Activated CD8-positive, alpha-beta memory T cell treated with anti-CD3 and anti-CD28 coated beads, Interleukin-2, amount 10 ng/mL, durations not matched to agents 7 days and 5 days (primary cell): Measurements from ENCODE around the gene APLF. TPM values are rescaled to one million over a fixed set of nuclear protein-coding genes. Genes with fewer than 3 reads are reported as not detected.

Experiments
- ATAC-seq: fragments of 150-1000 bp; cut with Tn5 transposase; one replicate; pipeline ENCODE4 v1.10.0; 2021; ENCODE audit warnings: moderate library complexity
- CTCF ChIA-PET: fragments of 350-600 bp; sonication (Branson Sonifier 250); formaldehyde crosslinking; loops from one replicate; lab custom pipeline; 2021; ENCODE audit warnings: antibody characterized with exemption; lab: Charles Lee
- DNase-seq: peaks from one replicate; pipeline ENCODE4 v3.0.0-alpha.2; 2020
- H3K27ac Mint-ChIP-seq: one replicate; pipeline ENCODE4 v1.8.0; 2021; ENCODE audit warnings: mild to moderate bottlenecking, mixed read lengths
- H3K27me3 Mint-ChIP-seq: one replicate; pipeline ENCODE4 v1.8.0; 2021; ENCODE audit warnings: mixed read lengths
- H3K36me3 Mint-ChIP-seq: one replicate; pipeline ENCODE4 v1.8.0; 2021; ENCODE audit warnings: mild to moderate bottlenecking, mixed read lengths
- H3K4me1 Mint-ChIP-seq: one replicate; pipeline ENCODE4 v1.8.0; 2021; ENCODE audit warnings: mixed read lengths
- H3K4me3 Mint-ChIP-seq: one replicate; pipeline ENCODE4 v1.8.0; 2021; ENCODE audit warnings: mild to moderate bottlenecking, moderate library complexity, mixed read lengths
- H3K9me3 Mint-ChIP-seq: one replicate; pipeline ENCODE4 v1.8.0; 2022; ENCODE audit warnings: low read depth, mixed read lengths
- total RNA-seq, 2 experiments: library from RNA; stranded (reverse); gene quantifications; one replicate each; pipeline ENCODE4 v1.2.3, GENCODE V29; 2021

APLF gene, protein sequence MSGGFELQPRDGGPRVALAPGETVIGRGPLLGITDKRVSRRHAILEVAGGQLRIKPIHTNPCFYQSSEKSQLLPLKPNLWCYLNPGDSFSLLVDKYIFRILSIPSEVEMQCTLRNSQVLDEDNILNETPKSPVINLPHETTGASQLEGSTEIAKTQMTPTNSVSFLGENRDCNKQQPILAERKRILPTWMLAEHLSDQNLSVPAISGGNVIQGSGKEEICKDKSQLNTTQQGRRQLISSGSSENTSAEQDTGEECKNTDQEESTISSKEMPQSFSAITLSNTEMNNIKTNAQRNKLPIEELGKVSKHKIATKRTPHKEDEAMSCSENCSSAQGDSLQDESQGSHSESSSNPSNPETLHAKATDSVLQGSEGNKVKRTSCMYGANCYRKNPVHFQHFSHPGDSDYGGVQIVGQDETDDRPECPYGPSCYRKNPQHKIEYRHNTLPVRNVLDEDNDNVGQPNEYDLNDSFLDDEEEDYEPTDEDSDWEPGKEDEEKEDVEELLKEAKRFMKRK
- total RNA-seq: 1 to 10 TPM; 3.0 to 3.3 TPM

GRCh38 chr2:68467077-68467960 lies at the start of gene APLF, which contains the start of gene FBXO48:
APLF (plus strand) TSS chr2:68467585; CDS start chr2:68467732, 147 bp downstream.
FBXO48 (minus strand) TSS chr2:68467294; CDS start chr2:68465145, 2,149 bp downstream.
- Mint-ChIP-seq H3K27ac (peak within 1 kb of the TSS; percentile 93), H3K27me3 (no peaks in the 10 kb centered on the region), H3K36me3 (peaks cover 8% of the 10 kb centered on the region), H3K4me3 (peak within 1 kb of the TSS; percentile 100), H3K4me1 (peaks cover 39% of the 10 kb centered on the region), H3K9me3 (no peaks in the 10 kb centered on the region)
- CTCF ChIA-PET: interaction anchor here (0.8 to 7.1 kb wide), 14 partner anchors 16 to 919 kb away, joined by 3 to 69 read pairs (median 4); no protein-coding TSS in a partner anchor
- DNase-seq: peak; percentile 99
- ATAC-seq: peak; percentile 90

DNA sequence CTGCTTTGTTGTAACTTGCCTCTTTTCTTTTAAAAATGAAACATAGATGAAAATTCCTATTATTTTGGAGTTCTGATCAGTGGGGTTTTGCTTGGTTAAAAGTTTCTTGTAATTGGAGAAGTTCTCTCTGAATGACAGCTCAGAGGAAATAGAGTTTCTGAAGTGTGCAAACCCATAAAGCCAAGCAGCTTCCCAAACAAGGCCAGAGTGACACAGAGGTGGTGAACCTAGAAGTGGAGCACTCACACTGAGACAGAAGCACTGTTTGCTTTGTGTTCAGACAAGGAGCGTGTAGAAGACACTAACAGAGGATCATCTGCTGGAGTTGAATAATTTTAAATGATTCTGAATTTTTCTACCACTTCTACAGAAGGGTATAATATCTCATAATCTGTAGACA lies 49.5 kb upstream of the APLF start:
- Mint-ChIP-seq H3K27me3 (no peaks in the 10 kb centered on the region), H3K4me1 (peaks cover 43% of the 10 kb centered on the region), H3K27ac (peak overlapping the region; percentile 69), H3K36me3 (peaks cover 7% of the 10 kb centered on the region), H3K4me3 (no peak overlapping the region), H3K9me3 (no peaks in the 10 kb centered on the region)
- DNase-seq (no peak), ATAC-seq (peak; percentile 73)
- CTCF ChIA-PET: interaction anchor here (1.0 to 1.4 kb wide), 4 partner anchors 9 to 490 kb away, joined by 3 read pairs; no protein-coding TSS in a partner anchor

DNA sequence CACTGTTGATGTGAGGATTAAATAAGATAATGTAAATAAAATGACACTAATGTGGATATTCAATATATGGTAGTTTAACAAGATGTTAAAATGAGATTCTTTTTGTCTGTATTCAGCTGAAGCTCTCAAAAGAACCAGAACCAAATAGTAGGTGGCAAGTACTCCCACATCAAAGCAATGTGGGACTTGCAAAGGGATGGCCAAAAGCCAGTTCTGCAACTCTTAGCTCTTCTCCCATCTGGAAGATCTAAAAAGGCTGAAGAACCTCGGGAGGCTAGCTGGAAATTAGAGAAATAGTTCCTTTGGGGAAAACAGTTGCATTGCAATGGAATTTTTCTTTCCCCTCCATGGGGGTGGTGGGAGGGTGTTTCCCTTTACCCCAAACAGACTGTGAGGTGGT lies 49.0 kb upstream of the APLF start:
- H3K9me3 Mint-ChIP-seq: no peaks in the 10 kb centered on the region
- H3K27me3 Mint-ChIP-seq: no peaks in the 10 kb centered on the region
- peaks cover 8% of the 10 kb centered on the region for H3K36me3 Mint-ChIP-seq
- ATAC-seq (no peak), DNase-seq (no peak)
- peak overlapping the region; percentile 69 for H3K27ac Mint-ChIP-seq
- H3K4me3 Mint-ChIP-seq: no peak overlapping the region
- H3K4me1 Mint-ChIP-seq: peaks cover 41% of the 10 kb centered on the region
- CTCF ChIA-PET: interaction anchor here (1.0 to 1.4 kb wide), 4 partner anchors 8 to 490 kb away, joined by 3 read pairs; no protein-coding TSS in a partner anchor

- H3K27ac Mint-ChIP-seq: no peak overlapping the region
- CTCF ChIA-PET: interaction anchor here (1.0 to 1.4 kb wide), 3 partner anchors 8 to 40 kb away, joined by 3 to 7 read pairs (median 3); no protein-coding TSS in a partner anchor
- DNase-seq (no peak), ATAC-seq (no peak)
- H3K9me3 Mint-ChIP-seq: no peaks in the 10 kb centered on the region
- peaks cover 39% of the 10 kb centered on the region for H3K4me1 Mint-ChIP-seq
- H3K27me3 Mint-ChIP-seq: no peaks in the 10 kb centered on the region
- H3K36me3 Mint-ChIP-seq: peaks cover 8% of the 10 kb centered on the region
- no peak overlapping the region for H3K4me3 Mint-ChIP-seq
Measured at GRCh38 chr2:68418855-68419254, 48.5 kb upstream of the APLF start.

DNA sequence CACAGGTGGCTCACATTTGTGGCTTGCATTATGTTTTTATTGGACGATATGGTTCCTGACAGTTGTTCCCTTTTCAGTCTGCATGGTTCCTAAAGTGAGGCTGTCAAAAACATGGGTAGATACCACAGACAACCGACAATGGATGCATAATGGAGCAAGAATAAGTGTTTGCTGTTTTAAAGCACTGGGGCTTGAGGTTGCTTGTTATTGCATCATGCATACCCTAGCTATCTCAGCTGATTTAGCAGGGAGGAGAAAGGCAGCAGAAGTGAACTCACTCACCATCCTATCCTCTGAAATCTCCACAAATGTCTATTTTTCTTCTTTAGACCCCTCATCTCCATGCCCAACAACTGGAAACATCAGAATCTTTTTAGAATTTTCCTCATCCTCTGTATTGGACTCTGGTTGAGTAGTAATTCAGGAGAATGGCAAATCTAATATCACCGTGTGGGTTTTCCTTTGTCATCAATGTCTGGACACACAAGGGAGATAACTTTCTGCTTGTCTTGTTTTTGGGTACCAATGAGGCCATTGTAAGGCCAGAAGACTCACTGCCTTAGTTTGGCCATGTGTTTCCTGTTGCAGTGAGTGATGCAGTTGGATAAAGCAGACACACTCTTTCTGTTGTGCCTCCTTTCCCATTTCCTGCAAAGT lies 47.0 kb upstream of the APLF start:
- Mint-ChIP-seq H3K36me3 (peaks cover 8% of the 10 kb centered on the region), H3K27me3 (no peaks in the 10 kb centered on the region), H3K4me1 (peaks cover 39% of the 10 kb centered on the region), H3K9me3 (no peaks in the 10 kb centered on the region), H3K27ac (no peak overlapping the region), H3K4me3 (no peak overlapping the region)
- CTCF ChIA-PET: interaction anchor here (1.4 kb wide), 1 partner anchor 20 kb away, joined by 7 read pairs; no protein-coding TSS in a partner anchor
- DNase-seq (no peak), ATAC-seq (no peak)

- DNase-seq (no peak), ATAC-seq (peak; percentile 85)
- no peak overlapping the region for H3K27ac Mint-ChIP-seq
- CTCF ChIA-PET: interaction anchor here (1.0 to 2.2 kb wide), 3 partner anchors 17 to 302 kb away, joined by 4 to 10 read pairs (median 5); no protein-coding TSS in a partner anchor
- H3K27me3 Mint-ChIP-seq: no peaks in the 10 kb centered on the region
- no peaks in the 10 kb centered on the region for H3K9me3 Mint-ChIP-seq
- no peak overlapping the region for H3K4me3 Mint-ChIP-seq
- H3K36me3 Mint-ChIP-seq: peaks cover 10% of the 10 kb centered on the region
- H3K4me1 Mint-ChIP-seq: peaks cover 42% of the 10 kb centered on the region
Measured at GRCh38 chr2:68423966-68424650, 43.3 kb upstream of the APLF start.

DNA sequence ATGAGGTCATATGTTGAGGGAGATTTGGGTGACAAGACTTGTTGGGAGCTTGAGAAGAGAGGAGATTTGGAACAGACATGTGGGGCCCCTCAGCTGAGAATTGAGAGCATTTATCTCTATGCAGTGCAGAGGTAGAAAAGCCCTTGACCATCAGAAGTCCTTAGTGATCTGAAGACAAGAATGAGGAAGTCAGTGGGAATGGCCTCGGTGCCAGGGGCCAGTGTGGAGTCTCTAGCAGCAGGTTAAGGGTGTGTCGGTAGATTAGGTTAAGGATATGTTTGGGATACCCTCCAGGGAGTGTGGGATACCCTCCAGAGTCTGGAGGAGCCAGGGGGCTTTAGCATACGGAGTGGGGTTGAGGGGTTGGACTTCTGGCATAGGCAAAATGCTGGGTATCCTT lies 41.9 kb upstream of the APLF start:
- H3K36me3 Mint-ChIP-seq: peaks cover 10% of the 10 kb centered on the region
- no peak for ATAC-seq
- no peaks in the 10 kb centered on the region for H3K27me3 Mint-ChIP-seq
- DNase-seq: no peak
- H3K4me1 Mint-ChIP-seq: peaks cover 31% of the 10 kb centered on the region
- no peaks in the 10 kb centered on the region for H3K9me3 Mint-ChIP-seq
- no peak overlapping the region for H3K27ac Mint-ChIP-seq
- no peak overlapping the region for H3K4me3 Mint-ChIP-seq
- CTCF ChIA-PET: interaction anchor here (1.9 to 2.2 kb wide), 2 partner anchors 16 to 303 kb away, joined by 5 to 10 read pairs; no protein-coding TSS in a partner anchor

- Mint-ChIP-seq H3K4me1 (peaks cover 24% of the 10 kb centered on the region), H3K4me3 (no peak overlapping the region), H3K27me3 (no peaks in the 10 kb centered on the region), H3K36me3 (peaks cover 10% of the 10 kb centered on the region), H3K27ac (no peak overlapping the region), H3K9me3 (no peaks in the 10 kb centered on the region)
- ATAC-seq (no peak), DNase-seq (no peak)
- CTCF ChIA-PET: interaction anchor here (0.8 to 4.8 kb wide), 9 partner anchors 8 to 64 kb away, joined by 3 to 44 read pairs (median 3); partner anchors contain the start of gene PLEK
Measured at GRCh38 chr2:68426446-68426845, 40.9 kb upstream of the APLF start.

- peak overlapping the region; percentile 8 for H3K4me3 Mint-ChIP-seq
- H3K9me3 Mint-ChIP-seq: no peaks in the 10 kb centered on the region
- H3K27me3 Mint-ChIP-seq: no peaks in the 10 kb centered on the region
- H3K27ac Mint-ChIP-seq: peak overlapping the region; percentile 89
- H3K4me1 Mint-ChIP-seq: peaks cover 21% of the 10 kb centered on the region
- ATAC-seq: peak; percentile 32
- CTCF ChIA-PET: interaction anchor here (0.8 to 4.8 kb wide), 9 partner anchors 9 to 64 kb away, joined by 3 to 44 read pairs (median 3); no protein-coding TSS in a partner anchor
- peaks cover 6% of the 10 kb centered on the region for H3K36me3 Mint-ChIP-seq
- peak; percentile 55 for DNase-seq
Measured at GRCh38 chr2:68426848-68427579, 40.4 kb upstream of the APLF start.

- ATAC-seq: no peak
- Mint-ChIP-seq H3K27me3 (no peaks in the 10 kb centered on the region), H3K36me3 (peaks cover 2% of the 10 kb centered on the region), H3K4me1 (peaks cover 21% of the 10 kb centered on the region), H3K4me3 (no peak overlapping the region), H3K9me3 (no peaks in the 10 kb centered on the region), H3K27ac (no peak overlapping the region)
- no peak for DNase-seq
- CTCF ChIA-PET: interaction anchor here (4.8 kb wide), 1 partner anchor 12 kb away, joined by 44 read pairs; no protein-coding TSS in a partner anchor
Measured at GRCh38 chr2:68428126-68428525, 39.3 kb upstream of the APLF start.

GRCh38 chr2:68428746-68429145 lies 38.6 kb upstream of the APLF start:
- no peak for ATAC-seq
- Mint-ChIP-seq H3K27ac (no peak overlapping the region), H3K4me1 (peaks cover 21% of the 10 kb centered on the region), H3K4me3 (no peak overlapping the region), H3K9me3 (no peaks in the 10 kb centered on the region), H3K36me3 (peaks cover 2% of the 10 kb centered on the region), H3K27me3 (no peaks in the 10 kb centered on the region)
- DNase-seq: no peak
- CTCF ChIA-PET: interaction anchor here (4.8 kb wide), 1 partner anchor 11 kb away, joined by 44 read pairs; no protein-coding TSS in a partner anchor
